Measurements from ENCODE around the gene DNAI1. TPM values are rescaled to one million over a fixed set of nuclear protein-coding genes. Genes with fewer than 3 reads are reported as not detected.

The DNAI1 gene
- total and polyA plus RNA-seq, 2 experiments from 2014 or later: 1.6 to 2.2 TPM

DNA sequence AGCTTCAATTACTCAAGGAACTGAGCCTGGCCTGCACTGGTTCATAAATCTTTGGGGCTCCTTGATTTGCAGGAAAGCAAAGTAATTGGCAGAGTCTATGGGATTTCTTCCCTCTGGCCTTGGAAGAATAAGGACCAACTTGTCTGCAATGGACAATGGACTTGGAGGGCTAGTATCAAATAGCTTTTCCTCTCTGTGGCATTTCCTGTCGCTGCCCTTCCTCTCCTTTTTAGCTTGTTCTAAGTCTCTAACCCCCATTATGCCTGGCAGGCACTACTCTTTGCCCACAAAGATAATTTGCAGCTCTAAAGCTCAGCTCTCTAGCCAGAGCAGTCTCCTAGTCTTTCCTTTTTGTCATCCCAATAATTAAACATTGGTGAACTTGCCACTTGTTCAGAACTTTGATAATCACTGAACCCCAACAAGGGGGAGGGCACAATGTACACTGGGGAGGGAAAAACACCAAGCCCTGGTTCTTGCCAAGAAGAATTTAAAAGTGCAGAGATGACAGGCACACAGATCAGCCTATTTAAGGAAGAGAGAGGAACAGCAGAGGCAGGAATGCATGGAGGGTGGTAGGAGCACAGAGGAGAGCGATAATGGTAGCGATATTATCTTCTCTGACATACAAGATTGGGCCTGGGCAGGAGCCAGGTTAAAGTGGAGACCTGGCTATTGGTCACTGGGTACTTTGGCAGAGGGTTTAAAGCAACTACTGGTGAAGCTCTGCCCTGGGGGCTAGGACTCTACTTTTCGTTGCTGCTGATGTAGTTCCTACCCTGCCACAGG, 38.7 kb upstream of the DNAI1 start:
- Histone ChIP-seq H3K4me1 (ENCODE audit: low read depth) (peaks cover 4% of the 10 kb centered on the region), H3K4me3 (no peak overlapping the region), H3K9me3 (ENCODE audit: low read depth) (no peaks in the 10 kb centered on the region), H3K36me3 (no peaks in the 10 kb centered on the region), H3K27ac (no peak overlapping the region), H3K27me3 (no peaks in the 10 kb centered on the region)
- TF ChIP-seq, protein P1, sequence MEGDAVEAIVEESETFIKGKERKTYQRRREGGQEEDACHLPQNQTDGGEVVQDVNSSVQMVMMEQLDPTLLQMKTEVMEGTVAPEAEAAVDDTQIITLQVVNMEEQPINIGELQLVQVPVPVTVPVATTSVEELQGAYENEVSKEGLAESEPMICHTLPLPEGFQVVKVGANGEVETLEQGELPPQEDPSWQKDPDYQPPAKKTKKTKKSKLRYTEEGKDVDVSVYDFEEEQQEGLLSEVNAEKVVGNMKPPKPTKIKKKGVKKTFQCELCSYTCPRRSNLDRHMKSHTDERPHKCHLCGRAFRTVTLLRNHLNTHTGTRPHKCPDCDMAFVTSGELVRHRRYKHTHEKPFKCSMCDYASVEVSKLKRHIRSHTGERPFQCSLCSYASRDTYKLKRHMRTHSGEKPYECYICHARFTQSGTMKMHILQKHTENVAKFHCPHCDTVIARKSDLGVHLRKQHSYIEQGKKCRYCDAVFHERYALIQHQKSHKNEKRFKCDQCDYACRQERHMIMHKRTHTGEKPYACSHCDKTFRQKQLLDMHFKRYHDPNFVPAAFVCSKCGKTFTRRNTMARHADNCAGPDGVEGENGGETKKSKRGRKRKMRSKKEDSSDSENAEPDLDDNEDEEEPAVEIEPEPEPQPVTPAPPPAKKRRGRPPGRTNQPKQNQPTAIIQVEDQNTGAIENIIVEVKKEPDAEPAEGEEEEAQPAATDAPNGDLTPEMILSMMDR (IDR thresholded peaks at IDR 0.05; ENCODE audit: low read depth, low read length): no peak
- DNase-seq (ENCODE audit: low read depth in 1 of 2, low spot score in 1 of 2): no peak

DNA sequence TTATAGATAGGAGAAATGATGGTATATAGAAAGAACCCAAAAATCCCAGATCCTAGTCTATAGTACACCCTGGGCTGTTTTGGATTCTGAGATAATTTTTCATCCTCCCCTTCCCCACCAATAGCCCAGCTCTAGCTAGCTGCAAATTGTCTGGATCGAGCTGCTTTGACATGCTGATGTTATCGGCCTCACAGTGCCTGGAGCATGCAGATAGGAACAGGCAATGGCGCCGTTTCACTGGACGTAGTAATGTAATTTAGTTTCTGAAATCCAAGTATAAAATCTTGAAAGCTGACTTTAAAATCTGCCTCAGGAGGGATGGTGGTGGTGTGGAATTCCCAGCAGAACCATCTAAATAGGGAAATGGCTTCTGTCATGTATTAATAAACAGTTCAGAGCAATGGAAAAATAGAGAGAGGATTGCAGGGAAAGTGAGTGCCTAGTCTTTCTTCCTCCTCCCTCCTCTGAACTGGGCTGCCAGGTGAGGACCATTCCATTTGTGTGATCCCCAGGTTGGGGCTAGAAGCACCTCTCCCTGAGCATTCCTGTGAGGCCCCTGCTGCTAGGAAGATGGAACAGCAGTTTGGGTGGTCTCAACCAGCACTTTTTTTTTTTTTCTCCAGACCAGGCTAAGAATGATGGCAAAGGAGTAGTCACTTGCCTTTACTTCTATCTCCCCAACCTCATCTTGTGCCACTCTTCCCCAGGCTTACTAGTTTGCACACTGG, 32.1 kb upstream of the DNAI1 start:
- DNase-seq (ENCODE audit: low read depth in 1 of 2, low spot score in 1 of 2): no peak

DNA sequence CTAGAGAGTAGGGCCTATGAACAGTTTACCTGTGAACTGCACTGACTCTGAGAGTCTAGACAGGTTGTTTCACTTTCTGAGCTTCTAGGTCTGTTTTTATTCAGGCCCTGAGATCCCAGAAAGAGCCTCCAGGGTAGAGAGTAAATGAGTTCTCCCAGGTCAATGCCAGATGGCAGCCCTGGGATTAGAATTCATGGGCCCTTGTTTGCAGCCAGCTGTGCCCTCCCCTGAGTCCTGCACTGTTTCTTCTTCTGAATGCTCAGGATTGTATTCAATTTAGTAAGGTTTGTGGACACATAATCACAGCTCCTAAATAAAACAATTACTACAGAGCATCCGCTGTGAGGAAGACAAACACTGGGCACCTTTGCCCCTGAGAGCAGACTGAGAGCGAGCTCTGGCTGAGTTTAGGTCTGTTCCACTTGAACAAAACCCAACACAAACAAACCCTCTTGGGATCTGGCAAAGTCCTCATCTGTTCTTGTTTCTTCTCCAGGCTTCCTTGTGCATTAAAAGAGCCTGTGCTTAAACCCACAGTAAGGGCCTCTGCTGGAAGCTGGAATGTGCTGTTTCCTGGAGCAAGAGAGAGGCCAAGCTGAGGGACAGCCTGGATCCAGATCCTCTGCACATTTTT, 30.2 kb upstream of the DNAI1 start:
- no peaks in the 10 kb centered on the region for H3K27me3 ChIP-seq
- no peaks in the 10 kb centered on the region for H3K9me3 ChIP-seq (ENCODE audit: low read depth)
- no peaks in the 10 kb centered on the region for H3K36me3 ChIP-seq
- DNase-seq (ENCODE audit: low read depth in 1 of 2, low spot score in 1 of 2): no peak
- no peak overlapping the region for H3K27ac ChIP-seq
- TF ChIP-seq, protein P1 (IDR thresholded peaks at IDR 0.05; ENCODE audit: low read depth, low read length): no peak
- no peak overlapping the region for H3K4me3 ChIP-seq
- H3K4me1 ChIP-seq (ENCODE audit: low read depth): no peaks in the 10 kb centered on the region

More for the DNA sequence above, 32.1 kb upstream of the DNAI1 start:
- Histone ChIP-seq H3K4me1 (ENCODE audit: low read depth) (no peaks in the 10 kb centered on the region), H3K9me3 (ENCODE audit: low read depth) (no peaks in the 10 kb centered on the region), H3K27me3 (no peaks in the 10 kb centered on the region), H3K36me3 (no peaks in the 10 kb centered on the region), H3K27ac (no peak overlapping the region), H3K4me3 (no peak overlapping the region)
- TF ChIP-seq, protein P1 (IDR thresholded peaks at IDR 0.05; ENCODE audit: low read depth, low read length): no peak

DNA sequence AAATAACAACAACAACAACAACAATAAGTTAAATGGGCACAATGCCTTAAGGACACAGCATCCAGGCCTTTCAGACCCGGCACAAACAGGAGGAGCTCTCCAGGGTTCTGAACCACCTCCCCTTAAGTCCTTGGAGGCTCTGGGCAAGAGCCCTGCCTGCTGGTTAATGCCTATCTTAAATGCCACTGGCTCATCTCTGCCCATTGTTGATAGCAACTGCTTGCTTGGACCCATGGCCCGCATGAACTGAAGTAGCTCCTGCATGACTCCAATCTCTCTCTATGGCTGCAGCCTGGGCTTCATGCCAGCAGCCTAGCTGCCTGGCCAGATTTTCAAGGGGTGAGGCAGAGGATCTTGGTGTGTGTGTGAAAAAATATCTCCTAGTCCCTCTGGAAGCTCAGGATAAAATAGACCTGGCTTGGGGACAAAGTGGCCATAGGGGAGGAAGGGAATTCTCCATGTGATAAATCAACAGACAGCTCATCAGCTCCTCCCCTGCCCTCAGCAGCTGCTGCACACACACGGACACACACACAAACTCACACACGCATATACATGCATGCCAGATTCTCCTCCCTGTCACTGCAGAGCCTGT, 27.7 kb upstream of the DNAI1 start:
- Histone ChIP-seq H3K9me3 (ENCODE audit: low read depth) (no peaks in the 10 kb centered on the region), H3K27ac (no peak overlapping the region), H3K4me3 (no peak overlapping the region), H3K36me3 (no peaks in the 10 kb centered on the region), H3K27me3 (no peaks in the 10 kb centered on the region), H3K4me1 (ENCODE audit: low read depth) (no peaks in the 10 kb centered on the region)
- peak; percentile 86 to 88 for DNase-seq (ENCODE audit: low read depth in 1 of 2, low spot score in 1 of 2)
- TF ChIP-seq, protein P1 (IDR thresholded peaks at IDR 0.05; ENCODE audit: low read depth, low read length): no peak

DNA sequence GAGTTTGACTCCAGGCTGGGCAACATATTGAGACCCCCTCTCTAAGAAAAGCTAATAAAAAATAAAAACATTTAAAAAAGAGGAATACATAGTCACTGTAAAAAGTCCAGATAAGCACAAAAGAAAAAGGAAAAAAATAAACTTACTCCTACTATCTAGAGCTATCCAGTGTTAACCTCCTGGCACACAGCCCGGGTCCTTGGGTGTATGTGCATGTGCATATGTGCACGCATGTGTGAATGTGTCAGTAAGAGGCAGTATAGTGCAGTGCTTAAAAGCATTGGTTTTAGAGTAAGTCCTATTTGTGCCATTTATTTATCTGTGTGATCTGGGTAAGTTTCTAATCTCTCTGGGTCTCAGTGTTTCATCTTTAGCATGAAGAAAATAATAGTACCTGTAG, 26.9 kb upstream of the DNAI1 start:
- Histone ChIP-seq H3K27ac (no peak overlapping the region), H3K27me3 (no peaks in the 10 kb centered on the region), H3K4me1 (ENCODE audit: low read depth) (no peaks in the 10 kb centered on the region), H3K36me3 (no peaks in the 10 kb centered on the region), H3K9me3 (ENCODE audit: low read depth) (no peaks in the 10 kb centered on the region), H3K4me3 (no peak overlapping the region)
- DNase-seq (ENCODE audit: low read depth in 1 of 2, low spot score in 1 of 2): no peak
- TF ChIP-seq, protein P1 (IDR thresholded peaks at IDR 0.05; ENCODE audit: low read depth, low read length): no peak
